HG02852 (cell line): Measurements from ENCODE around the gene RTBDN.

Experiments used
- ATAC-seq: cut with Tn5 transposase; IDR thresholded peaks from one replicate; pipeline ENCODE4 v1.9.1; 2021; ENCODE audit warnings: mild to moderate bottlenecking, moderate library complexity; ENCODE audit not compliant: unreplicated experiment

Gene RTBDN

DNA sequence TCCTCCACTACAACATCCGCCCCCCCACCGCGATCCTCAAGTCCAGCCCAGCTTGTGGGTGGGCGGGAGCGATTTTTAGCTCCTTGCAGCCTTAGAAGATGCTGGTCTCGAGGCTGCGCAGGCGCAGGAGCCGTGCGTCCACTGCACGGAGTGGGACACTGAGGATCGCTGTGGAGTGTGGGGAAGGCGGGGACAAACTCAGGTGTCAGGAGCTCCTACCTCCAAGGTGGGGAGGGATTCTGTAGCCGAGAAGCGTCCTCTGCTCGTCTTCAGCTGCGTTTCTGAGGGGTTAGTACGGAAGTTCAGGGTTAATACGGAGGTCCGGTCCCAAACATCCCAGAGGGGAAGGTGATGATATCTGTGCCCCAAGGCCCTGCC, at the start of gene RTBDN:
Gene RTBDN, minus strand, starts transcription at position 14 of the 378 bp plus-strand sequence. CDS start 4,600 bp downstream, outside the sequence.
- ATAC-seq: no peak

DNA sequence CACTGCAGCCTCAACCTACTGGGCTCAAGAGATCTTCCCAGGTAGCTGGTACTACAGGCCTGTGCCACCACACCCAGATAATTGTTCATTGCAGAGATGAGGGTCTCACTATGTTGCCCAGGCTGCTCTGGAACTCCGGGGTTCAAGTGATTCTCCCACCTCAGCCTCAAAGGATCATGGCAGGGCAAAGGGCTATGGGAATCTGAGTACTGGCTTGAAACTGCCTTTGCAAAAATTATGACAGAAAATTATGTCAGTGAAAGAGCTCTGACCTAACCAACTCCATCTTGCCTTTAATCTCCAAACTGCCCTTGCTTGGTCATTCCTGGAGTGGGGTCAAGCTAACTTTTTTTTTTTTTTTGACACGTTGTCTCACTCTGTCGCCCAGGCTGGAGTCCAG, 48.2 kb upstream of the RTBDN start:
- no peak for ATAC-seq

DNA sequence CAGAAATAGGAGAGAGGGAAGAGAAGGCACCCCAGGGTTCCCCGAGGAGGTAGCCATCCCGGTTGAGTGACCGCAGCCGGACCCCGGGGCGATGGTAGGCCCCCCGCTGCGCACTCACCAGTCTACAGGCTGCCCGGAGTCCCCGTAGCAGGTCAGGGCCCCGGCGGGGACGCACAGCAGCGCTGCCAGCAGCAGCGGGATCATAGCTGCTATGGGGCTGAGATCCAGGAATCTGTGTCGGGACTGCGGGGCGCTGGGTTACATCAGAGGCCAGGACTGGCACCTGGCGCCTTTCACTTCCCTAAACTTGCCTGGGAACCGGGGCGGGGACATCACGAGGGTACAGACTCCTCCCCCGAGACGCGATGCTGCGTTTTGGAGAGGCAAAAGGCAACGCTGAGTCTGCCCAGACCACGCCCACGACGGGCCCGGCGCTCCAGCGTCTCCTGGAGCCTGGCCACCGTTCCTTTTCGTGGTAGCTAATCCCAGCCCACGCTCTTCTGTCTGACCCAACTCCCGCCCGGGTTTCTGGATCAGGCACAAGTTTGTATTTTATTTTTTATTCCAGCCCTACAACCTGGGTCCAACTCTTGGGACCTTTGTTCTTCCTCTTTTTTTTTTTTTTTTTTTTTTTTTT, 46.9 kb upstream of the RTBDN start, which contains the start of gene DNASE2:
Gene DNASE2, minus strand, starts transcription at position 278 of the 637 bp plus-strand sequence. Its CDS starts 74 bp downstream, at position 204.
- ATAC-seq: peak; percentile 88

DNA sequence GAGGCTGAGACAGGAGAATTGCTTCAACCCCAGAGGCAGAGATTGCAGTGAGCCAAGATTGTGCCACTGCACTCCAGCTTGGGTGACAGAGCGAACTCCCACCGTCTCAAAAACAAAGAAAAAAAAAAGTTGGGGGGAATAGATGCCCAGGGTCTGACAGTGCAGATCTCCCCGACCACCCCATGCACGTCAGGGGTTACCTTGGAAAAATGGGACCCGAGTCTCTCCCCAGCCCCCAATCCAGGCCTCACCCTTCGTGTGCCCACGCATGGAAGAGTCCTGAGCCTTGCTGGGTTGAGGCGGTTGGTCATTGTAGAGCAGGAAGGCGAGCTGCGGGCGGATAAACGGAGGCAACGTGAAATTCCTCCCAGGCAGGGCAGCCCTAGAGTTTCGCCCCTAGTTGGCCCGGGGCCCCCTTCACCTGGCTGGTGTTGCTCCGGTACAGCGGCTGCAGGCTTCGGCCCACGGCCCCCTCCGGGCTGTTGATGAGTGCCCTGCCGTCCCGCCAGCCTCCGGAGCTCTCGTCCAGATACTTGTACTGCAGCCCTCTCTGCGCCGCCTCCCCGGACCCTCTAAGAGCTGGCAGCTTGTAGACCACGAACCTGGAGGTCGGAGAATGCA, 46.3 kb upstream of the RTBDN start:
- ATAC-seq: peak; percentile 13

DNA sequence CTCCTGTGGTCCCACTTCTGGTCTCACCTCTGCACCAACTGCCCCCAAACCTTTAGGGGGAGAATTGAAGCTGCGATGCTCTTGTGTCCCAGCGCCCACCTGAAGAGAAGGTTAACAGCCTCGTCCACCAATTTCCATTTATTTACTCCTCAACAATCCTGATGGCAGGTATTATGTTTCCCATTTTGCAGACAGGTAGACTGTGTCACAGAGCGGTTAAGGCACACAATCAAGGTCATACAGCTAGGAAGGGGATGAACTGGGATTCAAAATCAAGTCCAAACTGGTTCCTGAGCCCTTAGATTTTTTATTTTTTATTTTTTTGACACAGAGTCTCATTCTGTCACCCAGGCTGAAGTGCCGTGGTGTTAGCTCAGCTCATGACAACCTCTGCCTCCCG, 40.7 kb upstream of the RTBDN start:
- no peak for ATAC-seq

DNA sequence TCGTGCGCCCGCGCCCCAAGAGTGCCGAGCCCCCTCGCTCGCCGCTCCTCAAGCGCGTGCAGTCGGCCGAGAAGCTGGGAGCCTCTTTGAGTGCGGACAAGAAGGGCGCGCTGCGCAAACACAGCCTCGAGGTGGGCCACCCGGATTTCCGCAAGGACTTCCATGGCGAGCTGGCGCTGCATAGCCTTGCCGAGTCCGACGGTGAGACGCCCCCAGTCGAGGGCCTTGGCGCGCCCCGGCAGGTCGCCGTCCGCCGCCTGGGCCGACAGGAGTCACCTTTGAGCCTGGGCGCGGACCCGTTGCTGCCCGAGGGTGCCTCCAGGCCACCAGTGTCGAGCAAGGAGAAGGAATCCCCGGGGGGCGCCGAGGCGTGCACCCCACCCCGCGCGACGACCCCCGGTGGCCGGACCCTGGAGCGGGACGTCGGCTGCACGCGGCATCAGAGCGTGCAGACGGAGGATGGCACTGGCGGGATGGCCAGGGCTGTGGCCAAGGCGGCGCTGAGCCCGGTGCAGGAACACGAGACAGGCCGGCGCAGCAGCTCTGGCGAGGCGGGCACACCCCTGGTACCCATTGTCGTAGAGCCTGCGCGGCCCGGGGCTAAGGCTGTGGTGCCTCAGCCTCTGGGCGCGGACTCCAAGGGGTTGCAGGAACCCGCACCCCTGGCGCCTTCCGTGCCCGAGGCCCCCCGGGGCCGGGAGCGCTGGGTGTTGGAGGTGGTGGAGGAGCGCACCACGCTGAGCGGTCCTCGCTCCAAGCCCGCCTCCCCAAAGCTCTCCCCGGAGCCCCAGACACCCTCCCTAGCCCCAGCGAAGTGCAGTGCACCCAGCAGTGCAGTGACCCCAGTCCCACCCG, 39.7 kb upstream of the RTBDN start:
- no peak for ATAC-seq

DNA sequence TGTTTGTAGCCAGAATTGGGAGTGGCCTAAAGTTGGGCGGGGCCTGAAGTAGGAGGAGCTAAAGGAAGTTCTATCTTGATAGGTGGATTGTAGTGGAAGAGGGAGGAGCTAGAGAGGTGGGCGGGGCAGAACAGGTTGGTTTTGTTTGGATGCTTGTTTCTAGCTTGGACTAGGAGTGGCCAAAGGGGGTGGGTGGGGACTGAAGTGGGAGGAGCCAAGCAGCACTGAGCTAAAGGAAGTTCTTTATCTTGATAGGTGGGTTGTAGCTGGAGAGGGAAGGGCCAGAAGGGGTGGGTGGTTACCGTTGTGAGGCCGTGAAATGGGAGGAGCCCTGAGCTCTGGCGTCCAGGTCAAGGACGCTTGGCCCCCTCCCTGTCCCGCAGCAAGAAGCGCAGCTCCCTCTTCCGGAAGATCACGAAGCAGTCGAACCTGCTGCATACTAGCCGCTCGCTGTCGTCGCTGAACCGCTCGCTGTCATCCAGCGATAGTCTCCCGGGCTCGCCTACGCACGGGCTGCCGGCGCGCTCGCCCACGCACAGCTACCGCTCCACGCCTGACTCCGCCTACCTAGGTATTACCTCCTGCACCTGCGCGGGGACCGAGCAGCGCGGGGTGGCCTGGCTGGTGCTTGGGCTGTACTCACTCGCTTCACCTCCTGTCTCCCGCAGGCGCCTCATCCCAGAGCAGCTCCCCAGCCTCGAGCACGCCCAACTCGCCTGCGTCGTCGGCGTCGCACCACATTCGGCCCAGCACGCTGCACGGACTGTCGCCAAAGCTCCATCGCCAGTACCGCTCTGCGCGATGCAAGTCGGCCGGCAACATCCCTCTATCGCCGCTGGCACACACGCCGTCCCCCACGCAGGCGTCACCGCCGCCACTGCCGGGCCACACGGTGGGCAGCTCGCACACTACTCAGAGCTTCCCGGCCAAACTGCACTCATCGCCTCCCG, 38.8 kb upstream of the RTBDN start:
- ATAC-seq: no peak

DNA sequence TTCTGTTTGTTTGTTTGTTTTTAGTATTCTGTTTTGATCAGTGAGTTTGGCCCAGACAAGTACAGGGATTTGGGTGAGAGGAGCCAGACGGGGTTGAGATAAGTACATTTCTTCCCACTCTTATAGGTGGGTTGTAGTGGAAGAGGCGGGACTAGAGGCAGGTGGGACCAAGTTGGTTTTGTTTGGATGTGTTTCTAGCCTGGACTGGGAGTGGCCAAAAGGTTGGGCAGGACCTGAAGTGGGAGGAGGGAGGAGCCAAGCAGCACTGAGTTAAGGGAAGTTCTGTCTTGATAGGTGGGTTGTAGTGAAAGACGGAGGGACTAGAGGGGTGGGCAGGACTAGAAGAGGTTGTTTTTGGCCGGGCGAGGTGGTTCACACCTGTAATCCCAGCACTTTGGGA, 37.9 kb upstream of the RTBDN start:
- no peak for ATAC-seq

DNA sequence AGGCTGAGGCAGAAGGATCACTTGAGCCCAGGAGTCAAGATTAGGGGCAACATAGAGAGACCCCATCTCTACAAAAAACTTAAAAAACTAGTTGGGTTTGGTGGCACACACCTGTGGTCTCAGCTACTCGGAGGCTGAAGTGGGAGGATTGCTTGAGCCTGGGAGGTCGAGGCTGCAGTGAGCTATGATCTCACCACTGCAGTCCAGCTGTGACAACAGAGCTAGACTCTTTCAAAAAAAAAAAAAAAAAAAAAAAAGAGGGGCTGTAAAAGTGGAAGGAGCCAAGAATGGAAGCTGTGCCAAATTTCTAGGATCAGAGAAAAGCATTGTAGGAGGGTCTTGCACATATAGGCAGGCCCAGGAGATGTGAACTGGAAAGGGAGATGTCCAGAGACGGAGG, 37.3 kb upstream of the RTBDN start:
- ATAC-seq: no peak

DNA sequence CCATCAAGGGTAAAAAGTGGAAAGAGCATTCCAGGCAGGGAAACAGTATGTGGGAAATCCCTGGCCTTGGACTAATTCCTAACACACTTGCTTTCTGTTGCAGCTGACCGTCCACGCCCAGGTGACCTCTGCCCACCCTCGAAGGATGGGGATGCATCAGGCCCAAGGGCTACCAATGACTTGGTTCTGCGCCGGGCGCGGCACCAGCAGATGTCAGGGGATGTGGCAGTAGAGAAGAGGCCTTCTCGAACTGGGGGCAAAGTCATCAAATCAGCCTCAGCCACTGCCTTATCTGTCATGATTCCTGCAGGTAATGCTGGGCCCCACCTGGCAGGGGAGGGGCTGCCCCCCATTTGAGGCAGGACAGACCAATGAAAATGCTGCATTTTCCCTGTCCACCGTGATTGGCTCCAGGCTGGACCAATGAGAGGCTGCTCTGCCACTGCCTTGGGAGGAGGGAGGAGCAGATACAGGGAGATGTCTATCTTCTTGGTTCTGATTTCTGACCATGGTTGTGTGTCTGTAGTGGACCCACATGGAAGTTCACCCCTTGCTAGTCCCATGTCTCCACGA, 34.2 kb upstream of the RTBDN start:
- ATAC-seq: no peak

DNA sequence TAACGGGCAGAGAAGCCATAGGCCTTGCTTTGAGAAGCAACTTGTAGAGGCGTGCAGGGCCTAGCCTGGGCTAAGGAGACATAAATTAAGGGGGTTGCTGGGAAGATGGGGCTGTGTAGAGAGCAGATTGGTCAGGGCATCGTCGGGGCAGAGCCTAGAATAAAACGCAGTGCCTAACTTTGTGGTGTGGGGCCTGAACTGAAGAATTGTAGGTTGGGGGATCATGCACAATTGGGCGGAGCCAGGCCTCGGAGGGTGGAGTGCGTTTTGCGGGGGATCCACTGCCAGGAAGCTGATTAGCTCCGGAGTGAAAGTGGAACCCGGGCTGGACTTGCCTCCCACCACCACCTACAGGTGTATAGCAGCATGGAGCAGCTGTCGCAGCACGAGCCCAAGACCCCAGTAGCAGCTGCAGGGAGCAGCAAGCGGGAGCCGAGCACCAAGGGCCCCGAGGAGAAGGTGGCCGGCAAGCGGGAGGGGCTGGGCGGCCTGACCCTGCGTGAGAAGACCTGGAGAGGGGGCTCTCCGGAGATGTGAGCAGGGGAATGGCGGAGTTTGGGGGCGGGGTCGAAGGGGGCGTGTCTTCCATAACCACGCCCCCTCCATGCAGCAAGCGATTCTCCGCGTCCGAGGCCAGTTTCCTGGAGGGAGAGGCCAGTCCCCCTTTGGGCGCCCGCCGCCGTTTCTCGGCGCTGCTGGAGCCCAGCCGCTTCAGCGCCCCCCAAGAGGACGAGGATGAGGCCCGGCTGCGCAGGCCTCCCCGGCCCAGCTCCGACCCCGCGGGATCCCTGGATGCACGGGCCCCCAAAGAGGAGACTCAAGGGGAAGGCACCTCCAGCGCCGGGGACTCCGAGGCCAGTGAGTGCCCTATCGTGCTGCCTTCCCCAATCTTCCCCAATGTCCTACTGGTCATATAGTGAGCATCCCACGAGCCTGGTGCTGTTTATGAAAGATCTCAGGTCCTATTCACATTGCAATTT, 33.0 kb upstream of the RTBDN start:
- ATAC-seq: no peak

DNA sequence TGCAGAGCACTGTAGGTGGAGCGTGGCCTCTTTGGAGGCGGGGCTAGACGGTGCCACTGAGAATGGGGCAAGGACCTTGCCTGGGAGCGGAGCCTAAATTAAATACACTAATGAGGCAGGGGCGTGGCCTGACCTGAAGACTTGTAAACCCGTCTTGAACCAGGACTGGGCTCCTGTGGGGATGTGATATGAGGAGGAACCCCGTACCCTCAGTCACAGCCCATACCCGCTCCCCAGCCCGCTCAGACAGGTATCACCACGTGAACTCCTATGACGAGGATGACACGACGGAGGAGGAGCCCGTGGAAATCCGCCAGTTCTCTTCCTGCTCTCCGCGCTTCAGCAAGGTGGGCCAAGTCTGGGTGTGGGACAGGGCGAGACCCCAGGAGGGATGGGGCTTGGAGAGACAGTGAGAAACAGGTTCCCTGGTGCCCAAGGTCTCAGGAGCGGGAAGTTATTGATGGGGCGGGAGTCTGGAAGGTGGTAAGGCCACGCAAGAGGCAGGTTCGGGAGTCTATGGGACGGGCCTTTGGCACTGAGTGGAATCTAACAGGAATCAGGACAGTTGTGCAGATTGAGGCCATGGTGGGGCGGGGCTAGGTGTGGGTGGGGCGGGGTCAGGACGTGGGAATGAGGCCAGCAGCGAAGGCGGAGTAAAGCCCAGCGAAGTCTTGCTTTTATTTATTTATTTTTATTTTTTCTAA, 32.2 kb upstream of the RTBDN start:
- no peak for ATAC-seq

DNA sequence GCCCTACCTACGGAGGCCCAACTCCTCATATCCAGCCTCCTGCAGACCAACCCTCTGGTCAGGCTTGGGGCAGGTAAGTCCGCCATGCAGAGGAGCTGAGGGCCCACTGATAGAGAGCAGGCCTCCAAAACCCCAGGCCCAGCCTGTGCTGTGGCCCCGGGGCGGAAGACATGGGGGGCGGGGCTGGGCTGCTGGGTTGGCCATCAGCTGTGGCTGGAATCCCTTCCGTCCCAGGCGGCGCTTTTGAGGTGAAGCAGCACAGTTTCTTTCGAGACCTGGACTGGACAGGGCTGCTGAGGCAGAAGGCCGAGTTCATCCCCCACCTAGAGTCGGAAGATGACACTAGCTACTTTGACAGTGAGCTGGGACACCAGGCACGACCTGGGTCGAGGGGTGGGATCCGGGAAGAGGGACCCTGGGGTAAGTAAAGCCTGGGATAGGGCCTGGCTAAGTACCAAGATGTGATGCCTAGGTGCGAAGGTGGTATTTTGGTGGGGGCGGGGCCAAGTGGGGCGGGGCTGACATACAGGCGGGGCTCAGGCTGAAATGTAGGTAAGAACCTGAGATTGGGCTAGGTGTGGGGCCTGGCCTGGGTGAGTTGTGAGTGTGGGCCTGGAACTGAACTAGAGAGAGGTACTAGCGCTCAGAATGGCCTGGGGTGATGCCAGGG, 31.5 kb upstream of the RTBDN start:
- no peak for ATAC-seq

DNA sequence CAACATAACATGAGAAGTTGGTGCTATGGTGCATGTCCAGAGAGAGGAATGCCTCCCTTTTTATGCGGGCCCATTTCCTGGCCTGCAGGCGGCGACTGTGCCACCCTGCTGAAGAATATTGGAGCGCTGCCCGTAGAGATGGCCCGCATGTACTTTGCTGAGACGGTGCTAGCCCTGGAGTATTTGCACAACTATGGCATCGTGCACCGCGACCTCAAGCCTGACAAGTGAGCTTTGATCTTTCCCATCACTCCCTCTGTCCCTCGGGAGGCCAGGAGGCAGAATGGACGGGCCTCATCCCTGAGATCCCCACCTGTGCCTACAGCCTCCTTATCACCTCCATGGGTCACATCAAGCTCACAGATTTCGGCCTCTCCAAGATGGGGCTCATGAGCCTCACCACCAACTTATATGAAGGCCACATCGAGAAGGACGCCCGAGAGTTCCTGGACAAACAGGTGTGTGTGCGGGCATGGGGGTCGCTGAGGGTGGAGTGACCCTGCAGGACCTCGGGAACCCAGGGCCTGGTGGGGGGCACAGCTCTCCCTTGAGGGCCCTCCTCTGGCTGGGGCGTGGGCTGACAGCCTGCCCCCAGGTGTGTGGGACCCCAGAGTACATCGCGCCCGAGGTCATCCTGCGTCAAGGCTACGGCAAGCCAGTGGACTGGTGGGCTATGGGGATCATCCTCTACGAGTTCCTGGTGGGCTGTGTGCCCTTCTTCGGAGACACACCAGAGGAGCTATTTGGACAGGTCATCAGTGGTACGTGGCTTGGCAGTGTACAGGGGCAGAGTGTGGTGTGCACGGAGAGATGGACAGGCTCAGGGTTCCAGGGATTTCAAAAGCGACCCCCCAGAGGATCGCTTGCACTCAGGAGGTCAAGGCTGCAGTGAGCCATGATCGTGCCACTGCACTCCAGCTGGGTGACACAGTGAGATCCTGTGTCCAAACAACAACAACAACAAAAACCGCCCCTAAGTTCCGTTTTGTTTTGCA, 30.6 kb upstream of the RTBDN start:
- no peak for ATAC-seq

DNA sequence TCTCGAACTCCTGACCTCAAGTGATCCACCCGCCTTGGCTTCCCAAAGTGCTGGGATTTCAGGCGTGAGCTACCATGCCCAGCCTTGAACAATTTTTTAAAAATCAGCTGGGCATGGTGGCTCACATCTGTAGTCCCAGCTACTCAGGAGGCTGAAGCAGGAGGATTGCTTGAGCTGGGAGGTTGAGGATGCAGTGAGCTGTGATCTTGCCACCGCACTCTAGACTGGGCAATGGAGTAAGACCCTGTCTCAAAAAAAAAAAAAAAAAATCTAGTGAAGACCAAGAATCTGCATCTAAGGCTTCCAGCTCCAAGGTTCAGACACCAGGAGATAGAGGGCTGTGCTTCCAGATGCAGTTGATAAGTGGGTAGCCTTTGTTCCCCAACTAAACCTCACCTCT, 29.8 kb upstream of the RTBDN start:
- no peak for ATAC-seq

DNA sequence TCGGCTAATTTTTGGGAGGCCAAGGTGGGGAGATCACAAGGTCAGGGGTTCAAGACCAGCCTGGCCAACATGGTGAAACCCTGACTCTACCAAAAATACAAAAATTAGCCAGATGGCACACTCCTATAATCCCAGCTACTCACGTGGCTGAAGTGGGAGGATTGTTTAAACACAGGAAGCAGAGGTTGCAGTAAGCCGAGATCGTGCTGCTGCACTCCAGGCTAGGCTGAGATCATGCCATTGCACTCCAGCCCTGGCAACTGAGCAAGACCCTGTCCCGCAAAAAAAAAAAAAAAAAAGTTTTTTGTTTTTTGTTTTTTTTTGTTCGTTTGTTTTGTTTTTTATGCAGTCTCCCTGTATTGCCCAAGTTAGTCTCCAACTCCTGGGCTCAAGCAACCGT, 25.2 kb upstream of the RTBDN start:
- no peak for ATAC-seq
